HG03378 (cell line): Measurements from ENCODE around the gene METRN.
"Not testable (repeated sequence)": the region's sequence is repeated elsewhere in the genome, so short reads cannot be mapped to it uniquely, and the experiment has no call there.

Source experiments
- ATAC-seq: cut with Tn5 transposase; IDR thresholded peaks from one replicate; pipeline ENCODE4 v1.9.1; 2021; ENCODE audit warnings: mild to moderate bottlenecking, moderate library complexity; ENCODE audit not compliant: unreplicated experiment

Gene METRN

DNA sequence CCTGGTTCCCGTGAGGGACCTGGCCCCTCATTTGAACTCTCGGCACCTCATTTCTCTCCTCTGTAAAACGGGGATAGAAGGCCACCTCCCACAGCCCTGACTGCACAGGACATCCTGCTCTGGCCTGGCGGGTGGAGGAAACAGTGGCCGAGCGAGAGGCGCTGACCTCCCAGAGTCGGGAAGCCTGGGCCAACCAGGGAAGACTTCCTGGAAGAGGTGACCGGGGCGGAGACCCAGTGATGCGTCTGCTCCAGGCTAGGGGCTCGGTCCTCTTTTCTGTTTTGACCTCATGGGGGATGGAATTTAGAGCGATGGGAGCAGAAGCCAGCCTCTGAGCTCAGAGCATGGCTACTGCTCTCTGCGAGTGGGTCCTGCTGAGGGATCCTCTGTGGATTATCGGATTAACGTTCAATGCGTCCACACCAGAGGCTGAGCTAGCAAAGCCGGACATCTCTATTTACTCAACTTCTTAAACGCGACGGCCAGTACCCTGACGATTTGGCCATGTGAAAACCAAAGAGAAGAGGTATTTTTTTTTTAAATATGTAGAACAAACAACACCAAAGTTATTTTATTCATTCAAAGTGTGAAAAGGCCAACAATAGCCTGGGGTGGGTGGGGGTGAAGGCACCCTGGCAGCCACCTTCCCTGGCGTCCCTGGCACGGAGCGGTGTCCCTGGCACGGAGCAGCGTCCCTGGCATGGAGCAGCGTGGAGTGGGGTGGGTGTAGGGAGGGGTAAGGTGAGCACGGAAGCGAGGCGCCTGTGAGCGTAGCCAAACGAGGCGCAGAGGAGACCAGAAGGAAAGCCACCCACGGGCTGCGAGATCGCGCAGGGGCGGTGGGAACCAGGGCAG is 36.5 kb downstream of the METRN start:
- ATAC-seq: no peak

DNA sequence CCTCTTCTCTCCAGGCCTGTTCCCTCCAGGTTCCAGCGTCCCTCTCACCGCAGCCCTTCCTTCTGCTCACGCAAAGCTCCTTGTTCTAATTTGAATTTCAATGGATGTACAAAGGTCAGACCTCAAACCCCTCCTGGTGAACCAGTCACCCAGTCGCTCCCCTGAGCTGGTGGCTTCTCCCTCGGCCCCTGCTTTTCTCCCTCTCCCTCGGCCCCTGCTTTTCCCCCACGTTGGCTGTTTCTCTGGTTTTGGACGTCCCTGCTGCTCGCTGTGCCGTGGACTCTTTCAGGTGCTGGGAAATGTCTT is 37.0 kb downstream of the METRN start:
- no peak for ATAC-seq

DNA sequence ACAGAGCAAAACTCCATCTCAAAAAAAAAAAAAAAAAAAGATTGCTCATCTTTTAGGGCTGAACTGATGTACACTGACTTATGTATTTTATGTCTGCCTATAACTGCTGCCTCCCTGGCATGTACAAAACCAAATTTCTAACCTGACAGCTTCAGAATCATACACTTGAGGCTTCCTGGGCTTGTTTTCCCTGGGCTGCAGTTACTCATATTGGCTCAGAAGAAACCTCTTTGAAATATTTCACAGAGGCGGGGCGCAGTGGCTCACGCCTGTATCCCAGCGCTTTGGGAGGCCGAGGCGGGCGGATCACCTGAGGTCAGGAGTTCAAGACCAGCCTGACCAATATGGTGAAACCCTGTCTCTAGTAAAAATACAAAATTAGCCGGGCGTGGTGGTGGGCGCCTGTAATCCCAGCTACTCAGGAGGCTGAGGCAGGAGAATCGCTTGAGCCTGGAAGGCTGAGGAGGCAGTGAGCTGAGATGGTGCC is 39.2 kb downstream of the METRN start:
- not testable (repeated sequence) for ATAC-seq

DNA sequence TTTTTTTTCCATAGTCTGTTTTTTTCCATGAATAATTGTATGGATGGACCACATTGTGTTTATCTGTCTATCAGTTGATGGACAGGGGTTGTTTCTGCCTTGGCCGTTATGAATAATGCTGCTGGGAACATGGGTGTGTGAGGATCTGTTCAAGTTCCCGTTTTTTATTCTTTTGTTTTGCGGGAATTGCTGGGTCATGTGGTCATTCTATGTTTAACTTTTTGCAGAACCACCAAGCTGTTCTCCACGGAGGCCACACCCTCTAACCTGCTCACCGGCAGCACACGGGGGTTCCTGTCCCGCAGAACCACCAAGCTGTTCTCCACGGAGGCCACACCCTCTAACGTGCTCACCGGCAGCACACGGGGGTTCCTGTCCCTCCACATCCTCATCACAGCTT is 39.7 kb downstream of the METRN start:
- no peak for ATAC-seq

DNA sequence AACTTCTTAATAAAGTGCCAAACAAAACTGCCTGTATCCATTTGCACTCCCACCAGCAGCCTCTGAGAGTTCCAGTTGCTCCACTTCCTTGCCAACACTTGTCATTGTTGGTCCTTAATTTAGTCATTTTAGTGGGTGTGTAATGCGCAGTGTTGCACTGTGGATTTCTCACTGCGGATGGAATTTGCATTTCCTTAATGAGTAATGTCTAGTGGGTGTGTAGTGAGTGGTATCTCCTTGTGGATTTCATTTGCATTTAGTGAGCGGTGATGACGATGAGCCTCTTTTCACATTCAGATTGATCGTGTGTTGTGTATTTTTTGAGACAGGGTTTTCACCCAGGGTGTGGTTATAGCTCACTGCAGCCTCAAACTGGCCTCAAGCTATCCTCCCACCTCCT is 41.5 kb downstream of the METRN start:
- no peak for ATAC-seq

DNA sequence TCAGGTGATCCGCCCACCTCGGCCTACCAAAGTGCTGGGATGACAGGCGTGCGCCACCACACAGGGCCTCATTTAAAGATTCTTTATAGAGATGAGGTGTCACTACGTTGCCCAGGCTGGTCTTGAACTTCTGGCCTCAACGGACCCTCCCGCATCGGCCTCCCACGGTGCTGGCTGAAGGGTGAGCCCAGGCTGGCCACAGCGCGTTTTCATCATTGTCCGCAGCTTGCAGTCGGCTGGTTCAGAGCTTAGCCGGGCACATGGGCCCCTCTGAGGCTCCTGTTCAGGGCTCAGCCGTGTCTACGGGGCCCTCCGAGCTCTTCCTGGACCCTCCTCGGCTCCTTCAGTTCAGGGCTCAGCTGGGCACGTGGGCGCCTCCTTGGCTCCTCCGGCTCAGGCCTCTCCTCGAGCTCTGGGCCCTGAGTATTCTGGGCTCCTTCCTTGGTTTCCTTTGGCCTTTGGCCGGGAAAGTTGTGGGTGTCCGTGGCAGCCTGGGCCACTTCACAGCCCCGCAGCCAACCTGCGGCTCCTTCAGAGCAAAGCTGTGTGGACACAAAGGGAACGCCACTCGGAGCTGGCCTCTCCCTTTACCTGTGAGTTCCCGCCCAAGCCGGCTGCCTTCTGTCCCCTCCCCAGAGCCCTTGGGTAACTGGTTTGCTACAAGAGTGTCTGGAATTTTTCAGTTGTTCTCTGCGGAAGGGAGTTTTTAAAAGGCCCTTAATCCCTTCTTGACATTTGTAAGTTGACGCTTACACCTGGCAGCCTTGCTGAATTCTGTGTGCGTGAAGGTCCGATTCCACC is 44.4 kb downstream of the METRN start:
- ATAC-seq: no peak

DNA sequence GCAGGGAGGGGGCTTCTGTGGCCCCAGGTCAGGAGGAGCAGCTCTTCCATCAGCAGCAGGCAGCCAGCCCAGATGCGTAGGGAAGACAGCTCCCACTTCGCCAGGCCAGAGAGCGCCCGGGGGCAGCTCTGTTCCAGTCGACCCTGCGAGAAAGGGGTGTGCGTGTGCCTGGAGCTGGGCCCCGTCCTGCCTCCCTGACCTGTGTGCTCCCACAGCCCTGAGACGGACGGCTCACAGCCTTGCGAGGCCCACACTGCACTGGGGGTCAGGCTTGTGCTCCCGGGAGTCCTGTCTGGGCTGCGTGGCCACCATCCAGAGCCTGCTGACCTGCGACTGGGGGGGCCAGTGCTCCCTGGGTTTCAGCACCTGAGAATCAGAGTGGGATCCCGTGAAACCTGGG is 45.1 kb downstream of the METRN start:
- no peak for ATAC-seq

DNA sequence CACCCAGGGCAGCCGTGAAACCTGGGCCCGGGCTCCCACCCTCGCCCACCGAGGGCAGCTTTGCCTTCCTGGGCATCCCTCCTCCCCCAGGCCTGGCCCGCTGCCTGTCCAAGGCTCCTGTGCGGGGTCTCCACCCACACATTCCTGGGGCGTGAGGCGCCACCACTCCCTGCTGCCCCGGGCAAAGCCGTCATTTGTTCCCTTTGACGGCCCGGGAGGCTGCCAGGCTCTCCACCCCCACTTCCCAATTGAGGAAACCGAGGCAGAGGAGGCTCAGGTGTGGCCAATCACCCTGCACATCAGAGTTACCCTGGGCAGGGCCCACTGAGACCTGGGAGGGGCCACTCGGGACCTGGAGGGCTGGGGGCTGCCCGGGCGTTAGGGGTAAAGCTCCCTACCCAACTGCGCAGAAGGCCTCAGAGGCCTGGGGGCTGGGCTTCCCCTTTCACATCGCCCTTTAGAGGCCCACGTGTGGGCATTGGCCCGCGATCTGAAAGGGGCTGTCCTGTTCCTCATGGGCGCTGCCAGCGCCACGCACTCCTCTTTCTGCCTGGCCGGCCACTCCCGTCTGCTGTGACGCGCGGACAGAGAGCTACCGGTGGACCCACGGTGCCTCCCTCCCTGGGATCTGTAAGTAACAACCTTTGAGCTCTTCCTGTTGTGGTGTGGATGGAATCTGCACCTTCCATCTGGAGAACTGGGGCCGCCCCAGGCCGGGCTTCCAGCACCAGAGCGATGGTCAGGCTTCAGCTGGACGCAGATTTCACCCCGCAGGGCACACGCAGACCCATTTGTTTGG is 45.8 kb downstream of the METRN start, which contains the start of gene MSLN:
Gene MSLN (plus strand): TSS at position 190 of the 799 bp plus-strand sequence. CDS start 1,947 bp downstream, outside the sequence.
- no peak for ATAC-seq

DNA sequence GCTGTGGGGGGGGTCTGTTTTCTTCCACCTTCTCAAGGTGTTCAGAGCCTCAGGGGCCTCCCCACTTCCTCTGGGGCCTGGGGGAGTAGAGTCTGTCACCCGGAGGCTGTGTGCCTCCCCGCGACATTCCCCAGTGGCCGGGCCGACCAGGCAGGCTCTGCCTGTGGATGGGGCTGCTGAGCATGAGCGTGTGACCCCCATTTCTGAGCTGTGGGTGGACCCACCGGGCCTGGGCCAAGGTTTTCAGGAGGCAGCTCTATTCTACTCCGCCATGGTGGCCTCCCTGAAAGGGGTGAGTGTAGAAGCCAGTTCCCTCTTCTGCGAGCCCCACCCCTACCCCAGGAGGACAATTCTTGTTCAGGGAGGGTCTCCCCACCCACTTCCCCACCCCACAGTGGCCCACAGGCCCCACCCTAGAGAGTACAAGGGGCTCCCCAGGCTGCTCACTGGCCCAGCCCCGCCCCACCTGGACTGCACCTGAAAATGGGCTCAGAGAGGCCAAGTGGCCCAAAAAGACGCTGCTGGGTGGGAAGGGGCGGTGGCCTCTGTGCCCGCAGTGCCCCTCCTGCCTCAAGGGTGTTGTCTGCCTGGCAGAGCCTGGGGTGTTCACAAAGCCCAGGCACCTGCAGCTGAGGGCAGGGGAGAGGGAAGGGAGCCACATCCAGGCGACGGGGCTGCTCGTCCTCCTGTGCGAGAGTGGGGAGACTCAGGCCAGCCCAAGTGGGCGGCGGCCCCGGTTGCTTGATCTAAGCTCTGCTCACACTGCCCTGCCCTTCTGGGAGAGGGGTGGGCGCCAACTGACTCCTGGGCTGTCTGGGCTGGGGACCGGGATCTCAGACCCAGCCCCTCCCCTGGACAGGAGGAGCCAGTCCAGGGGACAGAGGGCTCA is 47.0 kb downstream of the METRN start:
- ATAC-seq: no peak

DNA sequence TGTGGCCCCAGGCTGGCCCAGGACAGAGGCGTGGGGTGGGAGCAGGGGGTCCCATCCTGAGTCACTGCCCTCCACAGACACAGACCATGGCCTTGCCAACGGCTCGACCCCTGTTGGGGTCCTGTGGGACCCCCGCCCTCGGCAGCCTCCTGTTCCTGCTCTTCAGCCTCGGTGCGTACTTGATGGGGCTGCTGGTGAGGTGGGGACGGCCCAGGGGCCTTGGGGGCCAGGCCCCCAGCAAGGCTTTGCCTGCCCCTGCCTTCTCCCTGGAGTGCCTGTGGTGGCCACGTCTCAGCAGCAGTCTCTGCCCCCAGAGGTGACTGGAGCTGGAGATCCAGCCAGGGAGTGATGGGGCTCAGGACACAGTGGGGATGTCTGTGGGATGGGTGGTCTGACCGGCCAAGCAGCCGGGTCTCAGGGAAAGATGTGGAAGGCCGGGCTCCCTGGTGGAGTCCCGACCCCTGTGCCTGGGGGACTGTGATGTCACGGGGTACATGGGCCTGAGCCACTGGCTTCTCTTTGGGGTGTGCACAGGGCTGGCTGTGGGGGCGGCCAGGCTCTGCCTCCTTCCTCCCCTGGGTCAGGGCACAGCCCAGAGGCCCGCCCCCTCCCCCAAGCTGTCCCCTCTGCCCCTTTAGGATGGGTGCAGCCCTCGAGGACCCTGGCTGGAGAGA is 47.8 kb downstream of the METRN start:
- ATAC-seq: no peak

DNA sequence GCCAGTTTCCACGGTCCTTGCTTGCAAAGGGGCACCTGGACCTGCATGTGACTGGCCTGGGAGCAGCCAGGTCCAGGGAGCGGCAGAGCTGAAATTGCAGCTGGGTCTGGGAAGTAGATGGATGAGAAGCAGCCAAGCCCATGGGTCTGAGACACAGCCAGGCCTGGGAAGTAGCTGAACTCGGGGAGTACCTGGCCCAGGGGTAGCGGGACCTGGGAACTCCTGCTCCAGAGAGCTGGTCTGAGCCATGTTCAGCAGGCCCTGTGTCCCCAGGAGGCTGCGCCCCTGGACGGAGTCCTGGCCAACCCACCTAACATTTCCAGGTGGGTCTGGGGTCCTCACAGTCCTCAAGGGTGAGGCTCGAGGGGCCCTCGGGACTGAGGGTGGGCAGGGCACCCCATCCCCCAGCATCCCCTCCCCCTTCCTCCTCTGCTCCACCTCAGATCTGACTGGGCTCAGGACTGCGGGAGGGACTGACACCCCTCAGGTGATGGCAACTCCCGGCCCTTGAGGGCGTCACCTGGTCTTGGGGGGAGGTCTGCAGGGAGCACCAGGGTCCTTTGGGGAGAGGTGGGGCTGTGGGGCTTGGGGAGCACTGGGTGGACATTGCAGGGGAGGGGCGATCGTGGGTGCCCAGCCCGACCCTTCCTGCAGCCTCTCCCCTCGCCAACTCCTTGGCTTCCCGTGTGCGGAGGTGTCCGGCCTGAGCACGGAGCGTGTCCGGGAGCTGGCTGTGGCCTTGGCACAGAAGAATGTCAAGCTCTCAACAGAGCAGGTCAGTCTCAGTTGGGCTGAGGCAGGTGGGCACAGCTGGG is 48.7 kb downstream of the METRN start:
- ATAC-seq: no peak

DNA sequence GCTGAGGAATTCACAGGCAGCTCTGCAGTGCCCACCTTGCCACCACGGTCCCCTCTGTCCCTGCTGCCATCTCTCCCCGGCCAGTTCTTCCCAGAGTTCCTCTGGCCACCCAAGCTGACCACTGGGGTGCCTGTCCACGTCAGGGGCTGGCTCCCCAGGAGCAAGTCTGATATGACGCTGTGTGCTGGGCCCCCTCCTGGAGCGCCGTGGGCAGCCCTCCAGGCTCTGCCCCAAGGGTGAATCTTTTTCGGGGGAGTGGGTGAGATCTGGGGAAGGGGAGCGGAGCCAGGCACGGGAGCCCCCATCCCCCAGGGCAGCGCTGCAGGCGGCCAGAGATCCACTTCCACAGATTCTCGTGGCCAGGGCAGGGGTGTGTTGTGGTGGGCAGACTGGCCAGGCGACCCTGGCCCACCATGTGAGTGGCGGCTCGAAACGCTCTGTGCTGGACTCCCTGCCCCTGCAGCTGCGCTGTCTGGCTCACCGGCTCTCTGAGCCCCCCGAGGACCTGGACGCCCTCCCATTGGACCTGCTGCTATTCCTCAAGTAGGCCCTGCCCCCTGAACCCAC is 49.3 kb downstream of the METRN start:
- ATAC-seq: no peak

DNA sequence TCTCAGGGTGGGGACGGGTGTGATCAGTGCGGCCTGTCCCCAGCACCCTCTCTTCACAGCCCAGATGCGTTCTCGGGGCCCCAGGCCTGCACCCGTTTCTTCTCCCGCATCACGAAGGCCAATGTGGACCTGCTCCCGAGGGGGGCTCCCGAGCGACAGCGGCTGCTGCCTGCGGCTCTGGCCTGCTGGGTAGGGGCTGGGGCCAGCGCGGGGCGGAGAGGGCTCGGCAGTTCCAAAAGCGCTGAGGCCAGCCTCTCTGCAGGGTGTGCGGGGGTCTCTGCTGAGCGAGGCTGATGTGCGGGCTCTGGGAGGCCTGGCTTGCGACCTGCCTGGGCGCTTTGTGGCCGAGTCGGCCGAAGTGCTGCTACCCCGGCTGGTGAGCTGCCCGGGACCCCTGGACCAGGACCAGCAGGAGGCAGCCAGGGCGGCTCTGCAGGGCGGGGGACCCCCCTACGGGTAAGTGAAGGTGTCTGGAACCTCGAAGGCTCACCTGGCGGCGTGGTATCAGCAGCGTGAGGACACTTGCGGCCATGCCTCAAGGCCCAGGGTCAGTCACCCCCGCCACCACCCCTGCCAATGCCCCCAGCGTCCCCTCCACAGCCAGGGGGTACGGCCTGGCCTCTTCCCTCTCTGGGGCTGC is 50.0 kb downstream of the METRN start:
- ATAC-seq: no peak

DNA sequence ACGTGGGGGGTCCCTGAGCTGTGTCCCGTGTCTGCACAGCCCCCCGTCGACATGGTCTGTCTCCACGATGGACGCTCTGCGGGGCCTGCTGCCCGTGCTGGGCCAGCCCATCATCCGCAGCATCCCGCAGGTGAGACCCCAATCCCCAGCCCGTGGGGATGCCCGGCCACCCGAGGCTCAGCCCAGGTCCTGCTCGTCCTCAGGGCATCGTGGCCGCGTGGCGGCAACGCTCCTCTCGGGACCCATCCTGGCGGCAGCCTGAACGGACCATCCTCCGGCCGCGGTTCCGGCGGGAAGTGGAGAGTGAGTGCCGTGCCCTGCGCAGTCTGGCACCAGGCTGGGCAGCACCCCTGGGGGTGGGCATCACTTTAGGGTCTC is 50.6 kb downstream of the METRN start:
- no peak for ATAC-seq

DNA sequence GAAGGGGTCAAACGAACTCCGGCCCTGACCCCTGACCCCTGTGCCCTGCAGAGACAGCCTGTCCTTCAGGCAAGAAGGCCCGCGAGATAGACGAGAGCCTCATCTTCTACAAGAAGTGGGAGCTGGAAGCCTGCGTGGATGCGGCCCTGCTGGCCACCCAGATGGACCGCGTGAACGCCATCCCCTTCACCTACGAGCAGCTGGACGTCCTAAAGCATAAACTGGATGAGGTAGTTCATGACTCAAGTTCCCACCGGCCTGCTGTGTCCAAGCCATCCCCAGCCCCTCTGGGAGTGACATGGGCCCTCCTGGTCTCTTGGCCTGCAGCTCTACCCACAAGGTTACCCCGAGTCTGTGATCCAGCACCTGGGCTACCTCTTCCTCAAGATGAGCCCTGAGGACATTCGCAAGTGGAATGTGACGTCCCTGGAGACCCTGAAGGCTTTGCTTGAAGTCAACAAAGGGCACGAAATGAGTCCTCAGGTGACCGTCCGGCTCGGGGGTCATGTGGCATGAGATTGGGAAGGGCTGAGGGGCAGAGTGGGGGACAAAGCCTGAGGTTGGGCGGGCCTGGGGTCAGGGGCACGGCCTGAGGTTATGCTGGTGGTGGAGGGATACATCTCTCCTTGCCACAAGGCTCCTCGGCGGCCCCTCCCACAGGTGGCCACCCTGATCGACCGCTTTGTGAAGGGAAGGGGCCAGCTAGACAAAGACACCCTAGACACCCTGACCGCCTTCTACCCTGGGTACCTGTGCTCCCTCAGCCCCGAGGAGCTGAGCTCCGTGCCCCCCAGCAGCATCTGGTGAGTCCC is 51.3 kb downstream of the METRN start:
- ATAC-seq: no peak

DNA sequence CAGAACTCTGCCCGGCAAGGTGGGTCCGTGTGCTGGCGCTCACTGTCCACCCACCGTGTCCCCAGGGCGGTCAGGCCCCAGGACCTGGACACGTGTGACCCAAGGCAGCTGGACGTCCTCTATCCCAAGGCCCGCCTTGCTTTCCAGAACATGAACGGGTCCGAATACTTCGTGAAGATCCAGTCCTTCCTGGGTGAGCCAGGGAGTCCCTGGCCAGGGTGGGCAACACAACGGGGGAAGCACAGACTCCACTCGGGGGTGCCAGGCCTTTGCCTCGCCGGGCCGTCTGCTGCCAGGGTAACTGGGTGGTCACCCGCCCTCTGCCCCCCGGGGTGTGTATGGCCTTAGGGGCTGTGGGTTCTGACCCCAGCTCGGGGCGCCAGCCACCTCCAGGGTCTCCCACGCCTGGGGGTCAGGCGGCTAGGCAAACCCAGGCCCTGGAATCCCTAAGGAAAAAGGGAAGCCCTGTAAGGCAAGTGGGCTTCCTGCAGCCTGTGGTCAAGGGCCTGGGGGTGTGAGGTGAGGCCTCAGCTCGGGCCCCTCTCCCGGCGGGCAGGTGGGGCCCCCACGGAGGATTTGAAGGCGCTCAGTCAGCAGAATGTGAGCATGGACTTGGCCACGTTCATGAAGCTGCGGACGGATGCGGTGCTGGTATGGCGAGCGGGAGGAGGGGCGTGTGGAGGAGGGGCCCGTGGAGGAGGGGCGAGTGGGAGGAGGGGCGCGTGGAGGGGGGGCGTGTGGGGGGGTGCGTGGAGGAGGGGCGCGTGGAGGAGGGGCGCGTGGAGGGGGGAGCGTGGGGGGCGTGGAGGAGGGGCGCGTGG is 52.1 kb downstream of the METRN start:
- ATAC-seq: no peak
